ENCODE data around the gene ATP5F1E.

Gene ATP5F1E

DNA sequence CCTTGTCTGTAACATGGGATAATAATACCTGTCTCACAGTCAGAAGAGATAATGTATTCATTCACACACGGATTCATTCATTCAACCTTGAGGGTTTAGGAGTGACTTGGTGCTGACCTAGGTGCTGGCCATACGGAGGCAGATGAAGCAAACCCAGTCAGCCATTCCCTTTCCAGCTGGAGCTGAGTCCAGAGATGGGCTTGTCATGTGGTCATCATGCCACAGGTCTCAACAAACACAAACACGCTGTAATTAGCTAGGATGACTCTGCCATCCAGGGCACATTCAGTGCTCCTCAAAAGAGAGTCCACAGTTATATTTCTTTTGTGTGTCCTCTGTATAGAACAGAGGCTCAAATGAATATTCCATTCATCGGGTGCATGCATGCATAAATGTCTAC is 29.9 kb upstream of the ATP5F1E start:
- TF ChIP-seq, protein P1, sequence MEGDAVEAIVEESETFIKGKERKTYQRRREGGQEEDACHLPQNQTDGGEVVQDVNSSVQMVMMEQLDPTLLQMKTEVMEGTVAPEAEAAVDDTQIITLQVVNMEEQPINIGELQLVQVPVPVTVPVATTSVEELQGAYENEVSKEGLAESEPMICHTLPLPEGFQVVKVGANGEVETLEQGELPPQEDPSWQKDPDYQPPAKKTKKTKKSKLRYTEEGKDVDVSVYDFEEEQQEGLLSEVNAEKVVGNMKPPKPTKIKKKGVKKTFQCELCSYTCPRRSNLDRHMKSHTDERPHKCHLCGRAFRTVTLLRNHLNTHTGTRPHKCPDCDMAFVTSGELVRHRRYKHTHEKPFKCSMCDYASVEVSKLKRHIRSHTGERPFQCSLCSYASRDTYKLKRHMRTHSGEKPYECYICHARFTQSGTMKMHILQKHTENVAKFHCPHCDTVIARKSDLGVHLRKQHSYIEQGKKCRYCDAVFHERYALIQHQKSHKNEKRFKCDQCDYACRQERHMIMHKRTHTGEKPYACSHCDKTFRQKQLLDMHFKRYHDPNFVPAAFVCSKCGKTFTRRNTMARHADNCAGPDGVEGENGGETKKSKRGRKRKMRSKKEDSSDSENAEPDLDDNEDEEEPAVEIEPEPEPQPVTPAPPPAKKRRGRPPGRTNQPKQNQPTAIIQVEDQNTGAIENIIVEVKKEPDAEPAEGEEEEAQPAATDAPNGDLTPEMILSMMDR (IDR thresholded peaks at IDR 0.05; ENCODE audit: borderline replicate concordance, control extremely low read depth, extremely low read depth, insufficient read depth, missing control alignments) = no peak
- DNase-seq (ENCODE audit: low spot score) = no peak
- in situ Hi-C loops (cut with MboI; ENCODE audit: low sequenced_read_pairs, unreplicated experiment) = no loop called here

DNA sequence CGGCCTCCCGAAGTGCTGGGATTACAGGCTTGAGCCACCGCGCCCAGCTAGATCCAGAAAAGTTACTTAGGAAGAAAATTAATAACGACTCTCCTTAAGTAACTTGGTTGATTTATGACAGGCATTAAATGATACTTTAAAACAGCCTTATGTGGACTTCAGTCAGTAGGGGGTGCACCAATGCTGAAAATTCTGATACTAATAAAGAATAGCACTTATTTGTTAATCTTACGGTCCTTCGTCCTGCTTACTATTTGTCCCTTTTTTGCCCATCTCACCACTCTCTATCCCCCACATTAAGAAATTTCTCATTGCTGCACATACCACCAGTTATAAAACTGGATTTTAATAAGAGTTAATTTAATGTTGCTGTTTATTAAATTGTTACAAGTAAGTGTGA is 23.2 kb upstream of the ATP5F1E start:
- DNase-seq (ENCODE audit: low spot score) = peak; percentile 34
- in situ Hi-C loops (cut with MboI; ENCODE audit: low sequenced_read_pairs, unreplicated experiment) = no loop called here
- TF ChIP-seq, protein P1 (IDR thresholded peaks at IDR 0.05; ENCODE audit: borderline replicate concordance, control extremely low read depth, extremely low read depth, insufficient read depth, missing control alignments) = no peak

DNA sequence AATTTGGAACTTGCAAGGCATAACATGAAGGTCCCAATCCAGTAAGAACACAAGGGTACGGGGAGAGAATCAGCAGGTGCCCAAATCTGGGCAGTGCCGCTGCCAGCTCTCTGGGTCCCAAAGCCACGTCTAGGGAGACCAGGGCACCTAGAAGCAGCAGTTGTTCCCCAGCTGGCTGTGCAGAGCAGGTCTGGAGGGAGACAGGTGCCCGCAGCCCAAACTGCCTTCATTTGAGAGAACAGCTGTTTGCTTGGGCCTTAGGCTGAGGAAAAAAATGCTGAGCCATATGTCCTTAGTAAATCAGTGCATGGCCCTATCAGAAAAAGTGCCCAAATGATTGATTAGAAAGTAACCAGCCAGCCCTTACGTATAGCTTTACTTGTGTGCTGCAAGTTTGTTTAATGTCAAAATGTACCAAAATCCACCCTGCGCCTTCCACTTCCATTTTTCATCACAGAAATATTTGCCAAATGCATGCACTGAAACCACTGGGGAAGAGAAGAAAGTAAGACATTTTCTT is 19.6 kb upstream of the ATP5F1E start:
- TF ChIP-seq, protein P1 (IDR thresholded peaks at IDR 0.05; ENCODE audit: borderline replicate concordance, control extremely low read depth, extremely low read depth, insufficient read depth, missing control alignments) = no peak
- DNase-seq (ENCODE audit: low spot score) = no peak
- in situ Hi-C loops (cut with MboI; ENCODE audit: low sequenced_read_pairs, unreplicated experiment) = no loop called here

DNA sequence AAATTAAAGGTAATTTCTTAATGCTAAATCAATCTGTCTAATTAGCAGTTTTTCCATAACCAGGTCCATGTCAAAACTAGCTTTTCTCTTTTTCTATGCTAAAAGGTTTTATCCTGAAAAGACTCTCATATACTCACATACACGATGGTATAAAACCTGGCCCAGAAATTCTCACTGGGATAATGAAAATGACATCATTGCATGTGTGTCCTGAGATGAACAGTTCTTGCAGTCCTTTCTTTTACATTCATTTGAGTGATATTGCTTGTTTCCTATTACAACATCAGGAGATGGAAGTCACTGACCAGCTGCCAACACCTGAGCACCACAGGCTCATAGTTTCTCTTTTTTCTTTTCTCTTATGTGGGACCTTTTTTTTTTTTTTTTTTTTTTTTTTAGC is 18.3 kb upstream of the ATP5F1E start:
- in situ Hi-C loops (cut with MboI; ENCODE audit: low sequenced_read_pairs, unreplicated experiment) = no loop called here
- TF ChIP-seq, protein P1 (IDR thresholded peaks at IDR 0.05; ENCODE audit: borderline replicate concordance, control extremely low read depth, extremely low read depth, insufficient read depth, missing control alignments) = no peak
- DNase-seq (ENCODE audit: low spot score) = no peak

DNA sequence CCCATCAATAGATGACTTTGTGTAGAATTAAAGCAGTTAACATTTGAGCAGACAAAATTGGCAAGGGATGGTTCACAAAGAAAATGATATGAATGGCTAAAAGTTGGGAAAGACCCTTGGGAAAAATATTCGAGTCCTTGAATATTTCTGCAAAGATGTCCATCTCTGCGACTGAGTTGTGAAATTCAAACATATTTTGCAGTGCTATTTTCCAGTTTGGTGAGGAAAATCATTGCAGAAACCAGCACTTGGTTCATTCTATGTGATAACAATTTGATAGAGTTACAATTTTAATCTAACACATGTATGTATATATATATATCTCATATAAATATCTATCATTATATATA is 16.5 kb upstream of the ATP5F1E start:
- TF ChIP-seq, protein P1 (IDR thresholded peaks at IDR 0.05; ENCODE audit: borderline replicate concordance, control extremely low read depth, extremely low read depth, insufficient read depth, missing control alignments) = no peak
- DNase-seq (ENCODE audit: low spot score) = no peak
- in situ Hi-C loops (cut with MboI; ENCODE audit: low sequenced_read_pairs, unreplicated experiment) = no loop called here

DNA sequence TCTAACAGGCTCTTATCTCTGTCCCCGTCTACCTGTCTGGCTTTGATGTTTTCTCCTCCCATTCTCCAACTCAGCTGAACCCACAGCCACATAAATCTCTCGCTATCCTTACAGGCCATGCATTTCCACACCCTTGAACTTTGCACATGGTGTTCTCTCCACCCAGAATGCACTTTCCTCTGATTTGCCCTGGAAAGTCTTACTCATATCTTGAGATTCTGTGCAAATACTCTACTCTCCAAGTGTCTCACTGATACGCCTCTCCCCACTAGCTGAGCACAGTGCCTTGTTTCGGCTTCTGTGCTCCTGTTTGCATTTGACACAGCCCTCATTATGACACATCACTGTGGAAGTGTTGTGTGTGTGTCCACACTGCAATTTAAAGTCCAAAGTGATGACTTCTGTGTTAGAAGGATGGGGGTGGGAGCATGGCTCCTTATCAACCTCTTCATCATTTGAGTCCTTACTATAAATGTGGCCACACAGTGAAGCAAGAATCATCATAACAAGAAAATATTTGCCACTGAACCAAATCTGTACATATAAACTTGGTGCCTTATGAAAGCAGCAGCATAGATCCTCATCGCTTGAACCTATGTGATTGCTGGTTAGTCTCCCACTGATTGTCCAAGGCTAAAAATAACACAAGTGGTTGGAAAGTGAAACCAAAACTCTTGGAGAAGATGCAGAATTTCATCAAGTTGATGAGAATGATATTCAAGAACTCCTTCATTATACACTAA is 16.0 kb upstream of the ATP5F1E start:
- in situ Hi-C loops (cut with MboI; ENCODE audit: low sequenced_read_pairs, unreplicated experiment) = no loop called here
- TF ChIP-seq, protein P1 (IDR thresholded peaks at IDR 0.05; ENCODE audit: borderline replicate concordance, control extremely low read depth, extremely low read depth, insufficient read depth, missing control alignments) = no peak

More for the DNA sequence above, 16.0 kb upstream of the ATP5F1E start:
- DNase-seq (ENCODE audit: low spot score) = no peak

All from GM13976 (cell line).